H1 (cell line): ENCODE measurements around the gene THEMIS. TPM values are rescaled to one million over a fixed set of nuclear protein-coding genes. Genes with fewer than 3 reads are reported as not detected.

Source experiments
- CTCF ChIA-PET: fragments of 300-600 bp; sonication (Branson Sonifier 250); formaldehyde crosslinking; loops from one replicate; lab custom pipeline; 2021; ENCODE audit not compliant: partially characterized antibody; lab: Charles Lee
- POLR2A ChIA-PET: fragments of 300-600 bp; sonication (Branson Sonifier 250); formaldehyde crosslinking; loops from one replicate; lab custom pipeline; 2021; ENCODE audit warnings: inconsistent platforms; ENCODE audit not compliant: partially characterized antibody; lab: Charles Lee
- DNase-seq, 2 experiments: peaks; one replicate each; pipeline versions ENCODE4 v3.0.0 to v3.0.0-alpha.2; 2010 to 2022; ENCODE audit warnings: low spot score in 2 of 2, low read depth in 1 of 2, mixed read lengths in 1 of 2
- FAIRE-seq: peaks from 2 replicates; lab custom pipeline; 2011; peaks lifted over from hg19 to GRCh38; lab: Jason Lieb, UNC
- H2AFZ ChIP-seq: 2 replicates; pipeline ENCODE4 v1.8.1; 2012; ENCODE audit warnings: low read length, inconsistent platforms
- H2AK5ac ChIP-seq: 2 replicates; pipeline ENCODE4 v1.6.1; 2013; ENCODE audit warnings: low read depth, low read length
- H2BK120ac ChIP-seq: replicated peaks from 2 replicates; pipeline ENCODE3; 2013; ENCODE audit warnings: low read depth, low read length, inconsistent platforms
- H2BK12ac ChIP-seq: 2 replicates; pipeline ENCODE4 v1.6.1; 2013; ENCODE audit warnings: low read depth, low read length
- H2BK15ac ChIP-seq: 2 replicates; pipeline ENCODE4 v1.6.1; 2013; ENCODE audit warnings: low read length
- H2BK20ac ChIP-seq: 2 replicates; pipeline ENCODE4 v1.6.1; 2013; ENCODE audit warnings: low read length
- H2BK5ac ChIP-seq: 2 replicates; pipeline ENCODE4 v1.6.1; 2013; ENCODE audit warnings: low read depth, low read length
- H3K14ac ChIP-seq: 2 replicates; pipeline ENCODE4 v1.6.1; 2013; ENCODE audit warnings: inconsistent platforms; ENCODE audit not compliant: insufficient read length
- H3K18ac ChIP-seq: 2 replicates; pipeline ENCODE4 v1.6.1; 2013; ENCODE audit warnings: low read length; ENCODE audit errors: extremely low read depth
- H3K23ac ChIP-seq: 2 replicates; pipeline ENCODE4 v1.6.1; 2013; ENCODE audit warnings: inconsistent platforms; ENCODE audit not compliant: insufficient read length
- H3K23me2 ChIP-seq: 2 replicates; pipeline ENCODE4 v1.6.1; 2013; ENCODE audit warnings: low read depth, low read length
- H3K27ac ChIP-seq: 2 replicates; pipeline ENCODE4 v1.6.1; 2011; ENCODE audit warnings: low read depth, low read length, inconsistent platforms
- H3K27me3 ChIP-seq, 4 experiments: replicated peaks in 1 of 4; 1 replicate in 1 of 4; 2 replicates in 3 of 4; pipeline versions ENCODE4 v1.6.1 to v1.8.1; 2011 to 2013; ENCODE audit warnings: low read length in 3 of 4, mild to moderate bottlenecking in 3 of 4, inconsistent platforms in 2 of 4, mixed read lengths in 2 of 4, moderate library complexity in 1 of 4; ENCODE audit not compliant: control insufficient read depth in 3 of 4, insufficient read depth in 3 of 4; ENCODE audit errors: extremely low read depth in 1 of 4
- H3K36me3 ChIP-seq, 4 experiments: 2 replicates each; pipeline versions ENCODE4 v1.6.1 to v1.8.1; 2011 to 2013; ENCODE audit warnings: mild to moderate bottlenecking in 4 of 4, low read length in 3 of 4, moderate library complexity in 2 of 4, control low read depth in 1 of 4, inconsistent platforms in 1 of 4; ENCODE audit not compliant: insufficient read depth in 4 of 4, control insufficient read depth in 2 of 4
- H3K4ac ChIP-seq: replicated peaks from 2 replicates; pipeline ENCODE3; 2013; ENCODE audit warnings: low read length, low read depth, mixed read lengths, inconsistent platforms; ENCODE audit not compliant: insufficient read length
- H3K4me1 ChIP-seq, 4 experiments: replicated peaks in 1 of 4; 1 replicate in 1 of 4; 2 replicates in 3 of 4; pipeline versions ENCODE4 v1.6.1 to v1.8.1; 2011 to 2013; ENCODE audit warnings: low read length in 3 of 4, inconsistent platforms in 2 of 4, mixed read lengths in 1 of 4; ENCODE audit not compliant: insufficient read depth in 4 of 4, control insufficient read depth in 3 of 4
- H3K4me2 ChIP-seq, 2 experiments: 2 replicates each; pipeline versions ENCODE4 v1.6.1 to v1.8.1; 2011 to 2013; ENCODE audit warnings: low read depth in 2 of 2, low read length in 2 of 2, control low read depth in 1 of 2, inconsistent platforms in 1 of 2, mild to moderate bottlenecking in 1 of 2; ENCODE audit not compliant: insufficient read depth in 1 of 2
- H3K4me3 ChIP-seq, 4 experiments: fragments of 200-600, 300-600 bp in 1 of 4; sonication (generic), shearing (Covaris generic), sonication (Bioruptor Twin) in 1 of 4; 2 replicates each; pipeline versions ENCODE4 v1.5.1 to v1.8.1; 2011 to 2016; ENCODE audit warnings: low read length in 4 of 4, low read depth in 3 of 4, control low read depth in 2 of 4, inconsistent platforms in 2 of 4, mild to moderate bottlenecking in 2 of 4, mixed read lengths in 1 of 4, moderate library complexity in 1 of 4; ENCODE audit not compliant: insufficient read depth in 2 of 4; ENCODE audit errors: extremely low read depth in 1 of 4
- H3K56ac ChIP-seq: replicated peaks from 2 replicates; pipeline ENCODE3; 2013; ENCODE audit warnings: low read depth, mild to moderate bottlenecking, mixed read lengths, low read length, inconsistent platforms; ENCODE audit not compliant: insufficient read length
- H3K79me1 ChIP-seq: 2 replicates; pipeline ENCODE4 v1.6.1; 2013; ENCODE audit warnings: low read depth, low read length, control low read depth
- H3K79me2 ChIP-seq, 2 experiments: 2 replicates each; pipeline versions ENCODE4 v1.6.1 to v1.8.1; 2012 to 2013; ENCODE audit warnings: low read length in 2 of 2, mild to moderate bottlenecking in 2 of 2, inconsistent platforms in 1 of 2; ENCODE audit not compliant: insufficient read depth in 2 of 2, control insufficient read depth in 1 of 2
- H3K9ac ChIP-seq, 4 experiments: replicated peaks in 1 of 4; 1 replicate in 1 of 4; 2 replicates in 3 of 4; pipeline versions ENCODE4 v1.6.1 to v1.8.1; 2011 to 2013; ENCODE audit warnings: low read depth in 3 of 4, low read length in 3 of 4, control low read depth in 2 of 4, mild to moderate bottlenecking in 2 of 4, moderate library complexity in 2 of 4, inconsistent platforms in 1 of 4; ENCODE audit errors: extremely low read depth in 1 of 4
- H3K9me3 ChIP-seq, 2 experiments: 2 replicates each; pipeline versions ENCODE4 v1.6.1 to v1.8.1; 2012 to 2013; ENCODE audit warnings: mild to moderate bottlenecking in 2 of 2, moderate library complexity in 2 of 2, control low read depth in 1 of 2, inconsistent platforms in 1 of 2, low read depth in 1 of 2, low read length in 1 of 2, mixed read lengths in 1 of 2; ENCODE audit not compliant: insufficient read depth in 2 of 2
- H4K20me1 ChIP-seq, 2 experiments: replicated peaks in 1 of 2; 2 replicates each; pipeline versions ENCODE3 to v1.8.1; 2011 to 2013; ENCODE audit warnings: inconsistent platforms in 2 of 2, low read length in 2 of 2, mild to moderate bottlenecking in 1 of 2; ENCODE audit not compliant: insufficient read depth in 2 of 2, control insufficient read depth in 1 of 2
- H4K5ac ChIP-seq: 2 replicates; pipeline ENCODE4 v1.6.1; 2013; ENCODE audit warnings: low read length, low read depth, mixed read lengths, inconsistent platforms; ENCODE audit not compliant: insufficient read length
- H4K8ac ChIP-seq: 2 replicates; pipeline ENCODE4 v1.8.0; 2013; ENCODE audit warnings: mild to moderate bottlenecking, moderate library complexity, low read length, inconsistent platforms; ENCODE audit not compliant: insufficient read depth; ENCODE audit errors: extremely low read depth
- H4K91ac ChIP-seq: replicated peaks from 2 replicates; pipeline ENCODE3; 2013; ENCODE audit warnings: low read length, mixed read lengths, inconsistent platforms; ENCODE audit not compliant: insufficient read length
- SIRT6 ChIP-seq: IDR thresholded peaks from one replicate; pipeline ENCODE4 v1.7.1; 2012; ENCODE audit warnings: low read length, inconsistent platforms
- TEAD4 ChIP-seq: IDR thresholded peaks from 2 replicates; pipeline ENCODE4 v1.6.1; 2012; ENCODE audit warnings: low read depth, low read length, inconsistent platforms, mixed read lengths
- polyA plus RNA-seq, 7 experiments: library from polyadenylated mRNA; depleted of rRNA in 3 of 7; stranded (reverse) in 5 of 7; unstranded in 2 of 7; fragments of >200 nt in 5 of 7; fragments of 200-250 nt in 2 of 7; gene quantifications; 1 replicate in 5 of 7; 2 replicates in 1 of 7; 4 replicates in 1 of 7; pipeline versions ENCODE4 v1.2.1 to v1.2.3, GENCODE V29; 2011 to 2013; ENCODE audit warnings: missing spikeins in 2 of 7, mixed read lengths in 2 of 7
- total RNA-seq: library from RNA; stranded (reverse); fragmentation: NEBNext Ultra II Directional; extraction: Animal tissue kit (Norgen Biotek cat#: 25700); gene quantifications from 2 replicates; pipeline ENCODE4 v1.2.1, GENCODE V29; 2021

Gene THEMIS
- total and polyA plus RNA-seq, 2 of the 8 experiments (the other 6 are each of a cell fraction or from before 2014, with no cell fraction given), result not detected

- TF ChIP-seq SIRT6, result no peak
Observed at GRCh38 chr6:127868338-127868737, 32.5 kb downstream of the THEMIS start (continued).

- ChIA-PET CTCF (interaction anchor here (1.0 to 4.7 kb wide), 2 partner anchors 11 to 90 kb away, joined by 3 to 27 read pairs; no protein-coding TSS in a partner anchor), POLR2A (no interaction called here)
- Histone ChIP-seq H3K14ac (no peak overlapping the region), H2BK120ac (no peak overlapping the region), H3K4me2 (no peak overlapping the region), H4K5ac (no peak overlapping the region), H3K27ac (no peak overlapping the region), H2AFZ (no peak overlapping the region), H3K79me2 (no peaks in the 10 kb centered on the region), H3K18ac (no peak overlapping the region), H3K4ac (no peak overlapping the region), H3K4me1 (peaks cover 0 to 3% (median 0%) of the 10 kb centered on the region in 4 experiments; a peak in 1 of 7 replicates), H4K91ac (no peak overlapping the region), H4K8ac (no peak overlapping the region), H3K79me1 (no peaks in the 10 kb centered on the region), H4K20me1 (no peaks in the 10 kb centered on the region), H3K23me2 (no peaks in the 10 kb centered on the region; the same call in 1 of the 2 replicates), H2AK5ac (no peak overlapping the region), H3K23ac (no peak overlapping the region), H3K36me3 (no peaks in the 10 kb centered on the region), H3K9me3 (no peaks in the 10 kb centered on the region), H2BK12ac (no peak overlapping the region), H2BK5ac (no peak overlapping the region), H3K4me3 (no peak overlapping the region), H3K9ac (no peak overlapping the region), H3K27me3 (no peaks in the 10 kb centered on the region), H3K56ac (no peak overlapping the region), H2BK15ac (no peak overlapping the region), H2BK20ac (no peak overlapping the region)
- no peak for FAIRE-seq
- no peak for TF ChIP-seq TEAD4
- no peak for DNase-seq
Observed at GRCh38 chr6:127866766-127867165, 34.1 kb downstream of the THEMIS start.
